Head of caudate nucleus (tissue), 42 donors: ENCODE results near the gene CACNA2D2.

Source experiments
- DNase-seq, 42 donors: peaks; one replicate each; pipeline versions ENCODE4 v3.0.0 to v3.0.0-alpha.2; 2020 to 2021; ENCODE audit warnings: mixed read lengths in 7 of 42
- intact Hi-C: fragments of 100-400 bp; cut with DNase I; formaldehyde crosslinking; loops from one replicate; pipeline ENCODE4 v1.15.0; 2022

The CACNA2D2 gene

GRCh38 chr3:50503504-50504342 lies at the start of gene CACNA2D2:
Gene CACNA2D2 (minus strand): TSS chr3:50503634. CDS start chr3:50503423, 211 bp downstream.
- intact Hi-C loops, result no loop called here
- peak in 40 of 42 donors; percentile 26 to 81 (median 58) for DNase-seq

DNA sequence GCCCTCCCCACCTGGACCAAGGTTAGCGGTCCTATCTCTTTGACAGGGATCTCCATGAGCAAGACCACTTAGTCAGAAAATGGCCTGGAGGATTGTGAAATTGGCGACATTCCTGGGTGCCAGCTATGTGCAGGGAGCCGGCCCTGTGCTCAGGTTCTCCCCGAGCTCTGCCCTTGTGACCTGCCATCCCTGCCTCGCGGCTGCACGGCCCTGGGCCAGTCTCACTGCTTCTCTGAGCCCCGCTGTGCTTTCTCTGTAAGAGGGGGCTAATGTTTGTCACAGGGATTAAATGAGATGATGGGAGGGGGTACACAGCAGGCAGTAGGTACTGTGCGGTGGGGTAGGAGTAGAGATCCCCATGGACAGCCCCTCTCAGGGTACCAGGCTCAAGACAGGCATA lies 49.2 kb upstream of the CACNA2D2 start:
- intact Hi-C loops, result no loop called here
- DNase-seq, result no peak

DNA sequence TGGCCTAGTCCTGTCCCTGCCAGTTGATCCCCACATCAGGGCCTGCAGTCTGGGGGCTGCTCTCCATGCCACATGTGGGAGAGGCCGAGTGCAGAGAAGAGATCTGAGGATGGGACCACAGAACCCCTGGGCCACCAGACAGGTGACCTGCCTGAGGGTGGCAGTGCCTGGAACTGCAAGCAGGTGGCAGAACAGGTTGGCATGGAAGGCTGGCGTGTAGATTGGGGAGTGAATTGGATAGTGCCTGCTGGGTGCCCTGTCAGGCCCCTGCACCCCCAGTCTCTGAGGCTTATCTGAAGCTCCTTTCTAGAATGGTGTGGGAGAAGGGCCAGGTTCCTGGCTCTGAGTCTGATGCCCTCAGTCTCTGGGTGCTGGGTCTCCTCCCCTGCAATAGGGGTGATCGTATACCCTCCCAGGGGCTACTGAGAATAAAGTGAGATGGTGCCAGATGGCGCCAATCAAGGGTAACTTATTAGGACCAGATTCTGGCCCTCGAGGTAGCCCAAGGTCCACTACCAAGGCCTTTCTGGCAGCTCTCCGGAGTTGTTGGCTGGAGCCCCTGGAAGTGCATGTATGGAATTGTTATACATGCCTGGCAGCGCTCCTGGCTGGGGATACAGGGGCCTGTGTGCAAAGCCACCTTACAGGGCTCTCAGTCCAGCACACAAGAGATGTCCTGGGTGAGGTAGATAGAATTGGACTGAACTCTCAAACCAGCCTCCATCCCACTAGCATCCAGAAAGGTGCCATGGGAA lies 48.4 kb upstream of the CACNA2D2 start:
- intact Hi-C loops, result no loop called here
- no peak for DNase-seq

GRCh38 chr3:50551054-50551659 lies 47.7 kb upstream of the CACNA2D2 start:
- peak in 1 of 42 donors; percentile 46 for DNase-seq
- intact Hi-C loops, result no loop called here

DNA sequence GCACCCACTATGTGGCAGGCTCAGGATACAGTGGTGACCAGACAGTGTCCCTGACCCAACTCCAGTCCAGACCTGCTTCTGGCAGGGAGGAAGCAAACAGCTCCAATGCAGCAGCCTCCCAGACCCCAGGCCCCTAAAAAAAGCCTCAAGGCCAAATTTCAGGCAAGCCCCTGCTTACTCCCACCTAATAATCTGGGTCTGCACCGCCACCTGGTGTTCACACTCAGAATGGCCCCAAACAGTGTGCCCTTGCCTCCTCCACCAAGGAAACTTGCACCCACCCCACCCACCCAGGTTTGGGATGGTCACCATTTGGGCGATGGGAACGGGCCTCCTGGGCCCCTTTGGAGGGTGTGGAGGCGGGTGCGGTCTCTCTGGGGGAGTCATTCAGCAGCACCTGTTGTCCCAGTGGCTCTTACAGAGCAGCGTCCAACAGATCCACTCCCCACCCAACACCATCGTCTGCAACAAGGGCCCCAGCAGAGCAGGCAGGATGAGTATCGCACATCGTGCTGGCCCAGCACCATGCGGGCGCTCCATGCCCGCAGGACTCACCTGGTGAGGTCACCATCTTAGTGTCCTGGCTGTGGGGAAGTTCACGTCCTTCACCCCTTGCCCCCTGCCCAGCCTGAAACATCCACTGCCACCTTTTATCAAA lies 46.8 kb upstream of the CACNA2D2 start:
- intact Hi-C loops, result no loop called here
- peak in 40 of 42 donors; percentile 47 to 84 (median 70) for DNase-seq

DNA sequence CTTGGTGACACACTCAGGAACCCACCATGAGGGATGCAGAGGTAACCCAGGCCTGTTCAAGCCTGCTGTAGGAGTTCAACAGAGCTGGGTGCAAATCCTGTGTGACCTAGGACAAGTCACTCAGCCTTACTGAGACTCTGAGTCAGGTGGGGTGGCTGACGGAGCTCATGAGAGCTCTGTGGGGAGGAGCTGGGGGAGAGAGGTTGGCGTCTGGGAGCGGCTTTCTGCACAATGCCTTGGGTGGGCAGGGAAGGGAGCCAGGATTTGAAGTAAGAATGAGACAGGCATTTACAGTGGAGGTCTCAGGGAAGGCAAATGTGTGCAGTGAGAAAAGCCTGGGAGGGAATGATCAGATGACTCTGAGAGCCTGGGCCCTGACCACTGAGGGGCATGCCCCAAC lies 45.8 kb upstream of the CACNA2D2 start:
- intact Hi-C loops, result no loop called here
- DNase-seq, result peak in 41 of 42 donors; percentile 40 to 95 (median 75)

GRCh38 chr3:50545781-50546180 lies 42.3 kb upstream of the CACNA2D2 start:
- intact Hi-C loops, result no loop called here
- DNase-seq, result no peak

DNA sequence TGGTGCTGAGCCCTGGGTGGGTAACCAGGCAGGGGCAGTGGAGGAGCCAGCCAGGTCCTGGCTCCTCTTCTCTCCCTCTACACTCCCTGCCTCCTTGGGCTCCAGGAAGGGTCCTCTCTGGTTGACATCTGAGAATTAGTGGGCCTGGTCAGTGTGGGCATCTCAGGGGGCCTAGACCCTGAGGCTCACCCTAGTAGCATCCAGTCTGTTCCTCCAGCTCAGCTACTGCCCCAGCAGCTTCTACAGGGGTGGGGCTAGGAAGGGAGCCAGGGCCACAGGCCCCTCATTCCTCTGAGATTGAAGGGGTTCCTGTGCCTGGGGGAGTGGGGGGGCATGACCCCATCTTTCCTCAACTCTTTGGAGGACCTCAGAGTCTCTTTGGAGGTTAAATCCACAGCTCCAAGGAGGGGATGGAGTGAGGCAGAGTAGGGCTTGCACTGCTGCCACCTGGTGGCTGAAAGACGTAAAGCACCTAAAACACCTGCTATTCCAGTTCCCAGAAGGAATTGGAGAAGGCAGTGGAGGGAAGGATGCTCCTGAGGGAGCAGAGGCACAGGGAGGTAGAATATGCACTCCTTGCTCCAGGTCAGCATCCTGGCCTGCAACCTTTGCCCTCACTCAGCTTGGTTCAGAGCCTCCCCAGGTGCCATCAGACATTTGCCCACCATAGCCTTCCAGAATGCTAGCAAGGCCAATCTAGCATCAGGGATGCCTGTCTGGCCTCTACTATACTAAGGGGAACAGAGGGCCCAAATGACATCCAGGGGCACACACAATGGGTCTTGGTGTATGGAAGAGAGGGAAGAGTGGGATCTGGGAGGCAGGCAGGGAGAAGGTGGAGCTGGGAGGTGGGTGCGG lies 39.0 kb upstream of the CACNA2D2 start:
- intact Hi-C loops, result loop anchor here (5.0 kb wide), 2 partner anchors 105 to 195 kb away; partner anchors contain the start of gene ZMYND10
- DNase-seq, result peak; percentile 49 to 91 (median 82)

DNA sequence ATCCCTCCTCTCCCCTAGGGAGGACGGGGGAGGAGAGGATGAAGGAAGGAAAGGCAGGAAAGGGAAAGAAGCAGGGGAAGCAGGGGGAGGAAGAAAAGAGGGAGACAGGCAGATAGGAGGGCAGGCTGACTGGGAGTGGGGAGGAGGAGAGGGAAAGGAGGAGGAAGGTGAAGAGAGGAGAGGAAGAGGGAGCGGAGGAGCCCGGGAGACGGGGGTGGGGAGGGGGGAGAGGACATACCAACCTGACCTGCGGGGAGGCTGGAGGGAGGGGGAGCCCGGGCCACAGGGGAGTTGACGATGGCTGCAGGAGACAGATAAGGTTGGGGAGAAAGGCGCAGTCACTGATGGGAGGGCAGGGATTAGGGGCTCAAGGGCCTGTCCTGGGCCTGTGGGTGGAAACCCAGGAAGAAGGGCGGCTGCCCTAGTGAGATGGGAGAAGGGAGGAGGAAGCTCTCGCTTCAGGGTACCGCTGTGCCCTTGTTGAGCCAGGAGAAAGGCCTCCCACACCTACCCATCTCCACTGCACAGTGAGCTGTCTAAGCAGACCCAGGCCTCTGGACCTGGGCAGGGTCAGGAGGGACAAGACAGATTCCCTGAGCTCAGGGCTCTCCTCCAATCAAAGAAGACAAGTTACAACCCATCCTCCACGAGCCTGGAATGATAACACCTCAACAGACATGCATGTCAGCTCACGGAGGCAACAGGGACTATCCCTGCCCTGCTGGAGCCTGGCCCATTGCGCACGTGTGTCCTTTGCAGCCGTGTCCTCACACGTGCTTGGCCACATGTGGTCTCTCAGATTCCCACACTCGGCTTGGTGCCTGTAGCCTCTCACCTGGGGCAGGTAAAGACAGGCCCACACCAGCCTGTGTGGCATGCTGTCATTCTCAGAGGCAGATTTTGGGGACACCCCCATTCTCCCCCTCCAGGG lies 36.2 kb upstream of the CACNA2D2 start:
- DNase-seq, result no peak
- intact Hi-C loops, result loop anchor here (5.0 kb wide), 2 partner anchors 102 to 192 kb away; partner anchors contain the start of gene ZMYND10

GRCh38 chr3:50537421-50538129 lies 34.1 kb upstream of the CACNA2D2 start:
- DNase-seq, result peak in 6 of 42 donors; percentile 27 to 53 (median 42)
- intact Hi-C loops, result no loop called here

- peak; percentile 58 to 95 (median 84) for DNase-seq
- intact Hi-C loops, result no loop called here
These were observed 33.2 kb upstream of the CACNA2D2 start for GRCh38 chr3:50536471-50537180.

- no peak for DNase-seq
- intact Hi-C loops, result no loop called here
These were observed 31.4 kb upstream of the CACNA2D2 start for GRCh38 chr3:50534681-50535330.

GRCh38 chr3:50533807-50534461 lies 30.5 kb upstream of the CACNA2D2 start:
- intact Hi-C loops, result no loop called here
- DNase-seq, result no peak

GRCh38 chr3:50533316-50533715 lies 29.9 kb upstream of the CACNA2D2 start:
- no peak for DNase-seq
- intact Hi-C loops, result no loop called here
